MG63 (cell line): ENCODE results near the gene KCNIP3. TPM values are rescaled to one million over a fixed set of nuclear protein-coding genes. Genes with fewer than 3 reads are reported as not detected.

Source experiments
- DNase-seq: peaks from one replicate; pipeline ENCODE4 v3.0.0-alpha.2; 2020
- H3K27me3 ChIP-seq: fragments of 250-450 bp; sonication (Bioruptor Pico); 2 replicates; pipeline ENCODE4 v1.5.1; 2020; ENCODE audit warnings: mild to moderate bottlenecking, moderate library complexity
- H3K36me3 ChIP-seq: fragments of 250-450 bp; sonication (Bioruptor Pico); 2 replicates; pipeline ENCODE4 v1.5.1; 2020; ENCODE audit warnings: mild to moderate bottlenecking, moderate library complexity
- H3K4me3 ChIP-seq: fragments of 250-450 bp; sonication (Bioruptor Pico); 2 replicates; pipeline ENCODE4 v1.5.1; 2020; ENCODE audit warnings: mild to moderate bottlenecking, moderate library complexity
- H3K9me3 ChIP-seq: fragments of 250-450 bp; sonication (Bioruptor Pico); 2 replicates; pipeline ENCODE4 v1.5.1; 2020; ENCODE audit warnings: mild to moderate bottlenecking, moderate library complexity
- total RNA-seq: library from RNA; depleted of rRNA; stranded (reverse); fragments of >200 nt; shearing (Covaris generic); gene quantifications from 2 replicates; pipeline ENCODE4 v1.2.3, GENCODE V29; 2014; ENCODE audit warnings: low replicate concordance

The KCNIP3 gene
- total RNA-seq, 1 experiment from 2014 or later, result 14.1 TPM

DNA sequence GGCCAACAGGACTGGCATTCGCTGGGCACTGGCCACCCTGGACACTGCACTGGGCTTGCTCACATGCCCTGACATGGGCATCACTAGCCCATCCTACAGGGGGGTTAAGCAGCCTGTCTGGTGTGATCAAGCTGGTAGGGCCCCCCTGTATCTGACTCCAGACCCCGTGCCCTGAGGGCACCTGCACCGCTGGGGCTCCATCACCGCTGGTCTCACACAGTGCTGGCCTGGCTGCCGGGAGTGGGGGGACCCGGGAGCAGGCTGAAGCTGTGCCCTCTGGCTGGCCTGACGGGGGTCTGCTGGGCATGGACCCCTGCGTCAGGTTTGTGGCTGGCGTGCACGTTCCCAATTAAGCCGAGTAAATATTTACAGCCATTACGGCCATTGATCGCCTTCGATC lies 32.3 kb downstream of the KCNIP3 start:
- Histone ChIP-seq H3K27me3 (no peaks in the 10 kb centered on the region), H3K4me3 (no peak overlapping the region), H3K36me3 (no peaks in the 10 kb centered on the region), H3K9me3 (no peaks in the 10 kb centered on the region)
- no peak for DNase-seq

DNA sequence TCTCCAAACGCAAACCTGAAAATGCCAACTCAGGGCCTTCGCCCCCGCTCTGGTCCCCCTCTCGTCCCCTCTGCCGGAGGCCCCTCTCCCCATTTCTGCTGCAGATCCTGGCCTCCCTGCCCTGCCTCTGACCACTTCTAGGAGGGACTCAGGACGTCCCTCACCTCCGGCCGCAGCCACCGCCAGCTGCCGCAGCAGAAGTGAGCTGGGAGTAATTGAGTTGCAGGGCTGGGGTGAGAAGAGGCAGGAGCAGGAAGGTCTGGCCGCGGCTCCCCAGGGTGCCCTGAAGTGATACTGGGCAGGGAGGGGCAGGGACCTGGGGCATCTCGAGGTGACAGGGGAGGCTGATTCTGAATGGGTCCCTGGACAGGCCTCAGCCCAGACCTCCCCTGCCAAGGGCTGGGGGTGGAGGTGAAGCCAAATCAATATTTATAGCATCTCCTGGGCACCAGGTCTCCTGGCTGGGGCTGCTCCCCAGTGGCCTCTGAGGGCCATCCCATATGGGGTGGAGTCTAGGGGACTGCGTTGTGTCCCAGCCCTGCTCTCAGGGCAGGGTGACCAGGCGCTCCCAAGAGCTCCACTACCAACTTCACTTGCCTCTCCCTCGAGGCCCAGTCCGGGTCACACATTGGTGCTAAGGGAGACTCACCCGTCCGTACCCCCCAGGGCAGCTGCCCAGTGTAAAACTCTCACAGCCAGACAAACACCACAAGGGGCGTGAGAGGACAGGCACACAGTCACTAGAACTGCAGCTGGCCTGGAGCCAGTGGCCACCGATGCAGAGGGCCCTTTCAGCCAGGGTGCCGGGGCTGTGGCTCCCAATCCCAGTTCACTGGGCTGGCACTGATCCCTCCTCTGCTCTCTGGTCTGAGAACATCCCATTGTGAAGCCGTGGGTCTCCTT lies 33.0 kb downstream of the KCNIP3 start:
- Histone ChIP-seq H3K36me3 (no peaks in the 10 kb centered on the region), H3K27me3 (no peaks in the 10 kb centered on the region), H3K4me3 (no peak overlapping the region), H3K9me3 (no peaks in the 10 kb centered on the region)
- no peak for DNase-seq

DNA sequence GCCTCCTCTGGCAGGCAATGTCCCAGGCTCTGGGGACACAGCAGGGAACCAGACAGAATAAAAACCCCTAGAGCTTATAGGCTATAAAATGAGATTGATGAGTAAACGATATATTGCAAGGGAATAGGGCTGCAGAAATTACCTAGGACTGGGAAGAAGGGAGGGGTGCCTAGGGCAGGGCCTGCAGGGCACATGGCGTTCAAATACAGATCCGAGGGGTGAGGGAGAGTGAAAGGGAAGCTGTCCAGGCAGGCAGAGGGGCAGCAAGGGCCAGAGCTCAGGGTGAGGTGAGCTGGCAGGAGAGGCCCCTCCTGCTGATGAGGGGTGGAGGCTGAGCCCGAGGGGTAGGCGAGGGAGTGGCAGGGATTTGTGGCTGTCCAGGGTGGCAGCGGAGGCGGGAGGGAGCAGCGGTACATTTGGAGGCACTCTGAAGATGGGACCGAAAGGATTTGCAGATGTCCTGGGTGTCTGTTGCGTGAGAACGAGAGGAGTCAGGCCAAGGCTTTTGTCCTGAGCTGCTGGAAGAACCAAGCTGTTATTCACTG lies 33.7 kb downstream of the KCNIP3 start:
- no peak for DNase-seq
- Histone ChIP-seq H3K27me3 (no peaks in the 10 kb centered on the region), H3K36me3 (no peaks in the 10 kb centered on the region), H3K4me3 (no peak overlapping the region), H3K9me3 (no peaks in the 10 kb centered on the region)

DNA sequence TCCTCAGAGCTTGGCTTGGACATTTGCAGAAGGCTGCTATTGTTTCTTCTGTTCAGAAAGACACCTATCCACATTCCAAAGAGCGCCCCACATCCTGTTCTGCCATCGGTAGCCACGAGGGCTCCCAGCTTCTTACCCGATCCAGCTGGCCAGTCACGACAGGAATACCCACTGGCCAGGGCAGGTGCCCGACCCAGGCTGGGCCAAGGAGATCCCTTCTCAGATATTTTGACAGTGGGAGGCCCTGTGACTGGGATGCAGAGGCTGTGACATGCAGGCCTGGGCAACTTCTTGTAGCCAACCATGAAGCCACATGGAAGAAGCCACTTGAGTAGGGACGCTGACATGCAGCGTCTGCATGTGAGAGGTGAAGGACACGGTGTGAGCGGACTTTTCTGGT lies 34.5 kb downstream of the KCNIP3 start:
- no peaks in the 10 kb centered on the region for H3K9me3 ChIP-seq
- DNase-seq, result no peak
- H3K36me3 ChIP-seq, result no peaks in the 10 kb centered on the region
- no peak overlapping the region for H3K4me3 ChIP-seq
- no peaks in the 10 kb centered on the region for H3K27me3 ChIP-seq

DNA sequence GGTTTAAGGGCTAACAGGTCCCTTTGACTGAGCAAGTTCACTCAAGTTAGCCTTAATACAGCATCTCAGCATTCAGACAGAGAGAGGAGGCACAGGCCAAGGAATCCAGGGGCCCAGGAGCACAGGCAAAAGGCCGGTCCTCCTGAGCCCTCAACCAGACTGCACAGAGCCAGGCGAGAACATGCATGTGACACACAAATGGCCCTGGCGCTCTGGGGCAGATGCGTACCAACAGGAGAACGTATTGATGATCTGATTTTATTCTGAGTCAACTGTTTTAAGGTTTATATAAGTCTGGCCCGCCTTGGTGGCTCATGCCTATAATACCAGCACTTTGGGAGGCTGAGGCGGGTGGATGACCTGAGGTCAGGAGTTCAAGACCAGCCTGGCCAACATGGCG lies 34.9 kb downstream of the KCNIP3 start:
- DNase-seq, result no peak
- H3K4me3 ChIP-seq, result no peak overlapping the region
- H3K36me3 ChIP-seq, result no peaks in the 10 kb centered on the region
- no peaks in the 10 kb centered on the region for H3K27me3 ChIP-seq
- H3K9me3 ChIP-seq, result no peaks in the 10 kb centered on the region

DNA sequence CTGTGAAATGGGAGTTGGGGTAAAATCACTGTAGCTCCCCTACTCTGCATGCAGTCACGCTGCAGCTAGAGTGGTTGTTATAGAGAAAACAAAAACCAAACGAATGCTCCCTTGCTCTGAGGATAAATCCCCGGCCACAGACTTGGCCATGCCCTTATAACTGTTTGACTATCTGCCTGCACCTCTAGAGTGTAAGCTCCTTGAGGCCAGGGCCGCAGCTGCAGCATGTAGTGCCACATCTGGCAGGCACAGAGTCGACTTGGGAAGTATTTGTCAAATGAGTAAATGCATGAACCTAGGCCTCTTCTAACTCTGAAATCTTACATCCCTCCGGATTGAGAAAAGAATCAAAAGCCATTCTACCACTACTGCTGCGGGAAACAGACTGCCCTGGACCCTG lies 35.9 kb downstream of the KCNIP3 start:
- no peak overlapping the region for H3K4me3 ChIP-seq
- no peaks in the 10 kb centered on the region for H3K36me3 ChIP-seq
- H3K9me3 ChIP-seq, result no peaks in the 10 kb centered on the region
- no peaks in the 10 kb centered on the region for H3K27me3 ChIP-seq
- no peak for DNase-seq

DNA sequence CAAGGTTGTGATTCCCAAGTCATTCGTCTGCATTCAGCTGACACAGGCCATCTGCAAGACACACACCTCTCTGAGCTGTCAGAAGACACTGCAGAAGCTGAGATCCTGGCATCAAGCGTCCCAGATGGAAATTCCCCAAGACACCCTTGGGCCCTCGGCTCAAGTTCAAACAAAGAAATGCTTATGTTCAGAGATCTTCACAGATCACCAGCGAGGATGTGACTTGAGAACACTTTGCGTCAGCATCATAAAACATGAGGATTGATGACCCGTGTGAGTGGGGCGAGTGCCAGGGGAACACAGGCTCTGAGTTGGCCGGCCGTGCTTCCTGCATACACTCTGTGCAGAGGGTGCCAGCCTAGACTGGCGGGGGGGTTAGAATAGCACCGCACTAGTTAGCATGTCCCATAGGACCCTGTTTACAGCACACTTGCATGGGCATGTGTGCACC lies 36.8 kb downstream of the KCNIP3 start:
- peak; percentile 96 for DNase-seq
- Histone ChIP-seq H3K9me3 (no peaks in the 10 kb centered on the region), H3K4me3 (no peak overlapping the region), H3K27me3 (no peaks in the 10 kb centered on the region), H3K36me3 (no peaks in the 10 kb centered on the region)

DNA sequence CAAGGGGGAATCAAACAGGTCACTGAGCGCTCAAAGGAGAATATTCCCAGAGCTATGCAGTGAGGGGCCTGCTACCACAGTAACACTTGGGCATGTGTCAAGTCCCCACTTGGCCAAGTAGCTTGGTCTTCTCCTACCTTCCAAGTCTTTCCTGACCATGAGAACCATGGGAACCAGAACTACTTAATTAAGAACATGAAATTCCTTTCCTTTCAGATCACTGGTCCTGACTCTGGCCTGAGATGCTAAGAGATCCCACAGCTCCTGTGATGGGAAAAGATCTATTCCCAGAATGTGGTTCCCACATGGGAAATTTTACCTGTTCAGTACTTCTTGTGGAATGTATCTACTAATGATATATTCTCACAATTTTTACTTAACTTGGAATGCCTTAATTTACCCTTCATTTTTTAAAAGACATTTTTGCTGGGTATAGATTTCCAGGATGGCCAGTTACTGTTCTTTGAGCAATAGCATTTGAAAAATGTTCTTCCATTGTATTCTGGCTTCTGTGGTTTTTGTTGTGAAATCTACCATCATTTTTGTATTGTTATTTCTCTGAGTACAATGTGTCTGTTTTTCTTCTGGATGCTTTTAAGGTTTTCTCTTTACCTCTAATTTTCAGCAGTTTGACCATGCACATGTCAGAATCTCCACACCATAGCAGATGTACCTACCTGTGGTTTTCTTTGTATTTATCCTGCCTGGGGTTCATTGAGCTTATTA lies 37.9 kb downstream of the KCNIP3 start:
- Histone ChIP-seq H3K9me3 (no peaks in the 10 kb centered on the region), H3K27me3 (no peaks in the 10 kb centered on the region), H3K36me3 (no peaks in the 10 kb centered on the region), H3K4me3 (no peak overlapping the region)
- no peak for DNase-seq

DNA sequence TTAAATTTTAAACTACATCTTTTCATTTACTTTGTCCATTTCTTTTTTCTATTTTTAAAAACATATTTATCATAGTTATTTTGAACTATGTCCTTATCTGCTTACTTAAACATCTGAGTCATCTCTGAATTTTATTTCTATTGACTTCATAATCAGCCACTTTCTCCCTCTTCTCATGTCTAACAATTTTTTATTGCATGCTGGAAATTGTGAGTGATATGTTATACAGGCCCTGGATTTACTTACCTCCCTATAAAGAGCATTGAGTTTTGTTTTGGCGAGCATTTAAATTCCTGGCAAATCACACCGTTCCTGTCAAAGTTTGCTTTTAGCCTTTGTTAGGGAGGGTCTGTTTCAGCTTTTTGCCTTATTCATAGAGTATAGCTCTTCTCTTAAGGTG lies 39.3 kb downstream of the KCNIP3 start:
- Histone ChIP-seq H3K36me3 (no peaks in the 10 kb centered on the region), H3K27me3 (no peaks in the 10 kb centered on the region), H3K4me3 (no peak overlapping the region), H3K9me3 (no peaks in the 10 kb centered on the region)
- DNase-seq, result no peak

DNA sequence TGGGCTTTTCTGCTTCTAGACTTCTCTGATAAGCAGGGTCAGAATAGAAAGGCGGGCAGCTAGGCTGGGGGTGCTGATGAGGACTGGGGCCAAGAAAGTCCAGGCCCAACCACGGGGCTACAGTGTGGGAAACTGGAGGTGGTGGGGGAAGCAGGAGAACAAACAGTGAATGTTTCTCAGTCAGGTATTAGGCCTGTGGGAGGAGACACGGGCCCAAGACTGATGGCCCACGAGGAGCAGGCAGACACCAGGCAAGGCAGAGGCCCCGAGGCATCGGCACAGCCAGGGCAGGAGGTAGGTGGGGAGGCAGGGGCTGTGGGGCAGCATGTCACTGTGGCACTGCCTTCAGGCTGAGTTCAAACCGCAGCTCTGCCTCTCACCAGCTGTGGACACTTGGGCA lies 40.7 kb downstream of the KCNIP3 start:
- DNase-seq, result no peak
- no peaks in the 10 kb centered on the region for H3K36me3 ChIP-seq

DNA sequence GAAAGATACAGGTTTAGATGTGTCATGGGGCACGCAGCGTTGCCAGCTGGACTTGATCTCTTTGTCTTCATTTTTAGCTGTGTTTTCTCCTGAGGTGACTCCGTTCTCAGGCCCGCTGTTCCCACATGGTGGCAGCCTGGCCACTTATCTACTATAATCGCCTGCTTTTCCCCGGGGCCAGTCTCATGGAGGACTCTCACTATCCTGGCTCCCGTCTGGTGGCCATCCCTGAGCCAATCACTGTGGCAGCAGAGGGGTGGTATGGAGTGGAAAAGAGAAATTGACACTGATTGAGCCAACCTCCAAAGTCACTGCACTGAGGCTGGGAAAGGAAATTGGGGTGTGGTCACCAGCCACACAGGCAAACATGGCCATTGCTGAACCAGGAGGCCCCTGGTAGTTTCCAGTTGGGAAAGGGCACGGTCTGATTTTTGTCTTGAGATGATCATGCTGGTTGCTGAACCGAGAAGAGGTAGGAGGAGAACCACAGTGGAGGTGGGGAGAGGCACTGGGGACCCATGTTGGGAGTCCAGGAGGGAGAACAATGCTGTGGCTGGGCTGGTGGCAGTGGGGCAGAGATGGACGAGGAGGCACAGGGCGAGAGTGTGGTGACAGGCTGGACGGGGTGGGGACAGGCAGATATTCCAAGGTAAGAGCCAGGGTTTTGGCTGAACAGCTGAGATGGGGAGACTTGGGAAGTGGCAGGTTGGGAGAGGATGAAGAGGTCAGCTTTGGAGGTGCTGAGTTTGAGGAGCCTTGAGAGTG lies 45.6 kb downstream of the KCNIP3 start:
- Histone ChIP-seq H3K27me3 (no peaks in the 10 kb centered on the region), H3K36me3 (no peaks in the 10 kb centered on the region), H3K4me3 (no peak overlapping the region), H3K9me3 (no peaks in the 10 kb centered on the region)
- DNase-seq, result no peak

More for the DNA sequence above, 40.7 kb downstream of the KCNIP3 start:
- no peaks in the 10 kb centered on the region for H3K27me3 ChIP-seq
- H3K4me3 ChIP-seq, result no peak overlapping the region
- no peaks in the 10 kb centered on the region for H3K9me3 ChIP-seq

DNA sequence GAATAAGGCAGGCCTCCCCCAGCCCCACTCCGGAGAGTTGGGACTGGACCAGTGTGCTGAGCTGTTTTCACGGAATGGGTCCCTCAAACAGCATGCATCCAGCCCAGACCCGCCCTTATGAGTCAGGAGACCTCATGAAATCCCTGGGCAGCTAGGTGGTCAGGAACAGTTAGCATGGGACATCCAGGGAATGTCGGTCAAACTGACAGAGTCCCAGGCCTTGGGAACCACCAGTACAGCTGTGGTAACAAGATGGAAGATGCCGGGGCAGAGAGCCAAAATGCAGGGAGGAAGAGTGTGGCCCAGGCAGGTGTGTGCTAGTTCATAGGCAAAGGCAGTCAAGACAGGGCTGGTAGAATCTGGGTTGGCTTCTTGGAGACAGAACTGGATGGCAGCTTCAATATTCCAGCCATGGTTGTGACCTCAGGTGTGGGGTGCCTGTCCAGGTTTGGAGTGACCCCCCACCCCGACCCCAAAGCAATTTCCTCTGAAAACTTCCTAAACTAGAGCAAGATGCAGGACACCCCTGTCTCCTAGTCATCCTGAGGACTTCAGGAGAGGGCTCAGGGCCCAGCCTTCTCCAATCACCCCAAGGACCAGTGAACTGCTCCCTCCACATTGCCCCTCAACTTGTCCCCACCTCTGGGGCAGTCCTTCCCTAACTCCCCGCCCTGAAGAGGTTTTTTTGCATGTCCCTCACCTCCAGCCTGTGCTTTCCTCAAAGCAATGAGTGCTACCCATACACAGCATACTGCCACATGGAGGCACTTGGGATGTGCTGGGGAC lies 46.5 kb downstream of the KCNIP3 start:
- H3K36me3 ChIP-seq, result no peaks in the 10 kb centered on the region
- no peak for DNase-seq
- no peaks in the 10 kb centered on the region for H3K9me3 ChIP-seq
- no peak overlapping the region for H3K4me3 ChIP-seq
- no peaks in the 10 kb centered on the region for H3K27me3 ChIP-seq

DNA sequence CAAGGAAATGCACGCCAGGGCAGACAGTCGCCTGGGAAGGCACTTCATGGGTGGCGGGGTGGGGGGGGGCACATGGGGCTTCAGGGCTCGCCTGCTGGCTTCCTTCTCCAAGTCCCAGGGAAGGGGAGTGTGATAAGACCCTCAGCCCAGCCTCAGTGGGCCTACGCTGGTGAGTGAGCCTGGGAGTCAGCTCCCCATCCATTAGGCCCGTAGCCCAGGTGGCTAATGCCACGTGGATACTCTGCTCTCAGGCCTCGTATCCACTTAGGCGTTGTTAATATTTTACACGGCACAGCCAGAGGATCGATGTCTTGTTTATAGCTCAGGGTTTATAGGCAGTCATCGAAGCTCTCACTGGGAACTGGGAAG lies 47.1 kb downstream of the KCNIP3 start:
- DNase-seq, result no peak
- Histone ChIP-seq H3K36me3 (no peaks in the 10 kb centered on the region), H3K27me3 (no peaks in the 10 kb centered on the region)

DNA sequence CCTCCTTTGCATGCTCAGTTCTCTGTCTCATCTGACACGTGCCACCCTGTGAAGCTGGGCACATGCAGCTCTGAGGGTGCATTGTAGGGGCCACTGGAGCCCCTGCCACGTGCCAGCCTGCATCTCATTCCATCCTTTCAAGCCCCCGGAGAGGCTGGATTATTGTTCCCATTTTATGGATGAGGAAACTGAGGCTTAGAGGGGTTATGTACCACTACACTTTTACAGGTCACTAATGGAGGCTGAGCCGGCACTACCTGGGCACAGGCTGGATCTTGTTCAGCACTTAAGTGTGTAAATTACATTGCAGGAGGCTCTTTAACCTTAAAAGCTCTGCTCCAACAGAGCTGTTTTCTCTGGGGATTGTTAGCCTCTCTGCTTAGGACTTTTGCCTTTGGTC lies 47.5 kb downstream of the KCNIP3 start:
- no peaks in the 10 kb centered on the region for H3K36me3 ChIP-seq
- H3K9me3 ChIP-seq, result no peaks in the 10 kb centered on the region
- no peaks in the 10 kb centered on the region for H3K27me3 ChIP-seq
- no peak for DNase-seq
- H3K4me3 ChIP-seq, result no peak overlapping the region

More for the DNA sequence above, 47.1 kb downstream of the KCNIP3 start:
- Histone ChIP-seq H3K4me3 (no peak overlapping the region), H3K9me3 (no peaks in the 10 kb centered on the region)

DNA sequence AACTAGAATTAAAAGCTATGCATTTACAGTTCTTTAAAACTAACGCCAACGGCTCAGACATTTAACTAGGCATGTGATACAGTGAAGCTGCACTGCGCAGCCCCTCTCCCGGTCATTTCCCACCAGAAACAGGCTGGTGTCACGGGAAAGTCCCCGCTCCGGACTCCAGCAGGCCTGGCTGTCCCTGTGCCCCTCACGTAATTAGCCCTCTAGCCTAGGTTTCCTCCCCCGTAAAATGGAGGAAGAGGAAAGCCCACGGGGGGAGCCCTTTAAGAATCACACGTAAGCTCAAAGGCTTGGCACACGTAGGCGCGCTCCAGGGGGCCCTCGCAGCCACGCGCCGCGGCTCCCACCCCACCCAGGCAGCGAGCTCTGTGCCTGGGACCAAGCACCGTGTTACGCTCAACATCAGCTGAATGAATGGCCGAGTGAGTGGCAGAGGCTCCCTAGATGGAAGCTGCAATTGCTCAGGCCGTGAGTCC lies 48.0 kb downstream of the KCNIP3 start:
- Histone ChIP-seq H3K36me3 (no peaks in the 10 kb centered on the region), H3K9me3 (no peaks in the 10 kb centered on the region), H3K4me3 (peak overlapping the region; percentile 61), H3K27me3 (no peaks in the 10 kb centered on the region)
- DNase-seq, result no peak

DNA sequence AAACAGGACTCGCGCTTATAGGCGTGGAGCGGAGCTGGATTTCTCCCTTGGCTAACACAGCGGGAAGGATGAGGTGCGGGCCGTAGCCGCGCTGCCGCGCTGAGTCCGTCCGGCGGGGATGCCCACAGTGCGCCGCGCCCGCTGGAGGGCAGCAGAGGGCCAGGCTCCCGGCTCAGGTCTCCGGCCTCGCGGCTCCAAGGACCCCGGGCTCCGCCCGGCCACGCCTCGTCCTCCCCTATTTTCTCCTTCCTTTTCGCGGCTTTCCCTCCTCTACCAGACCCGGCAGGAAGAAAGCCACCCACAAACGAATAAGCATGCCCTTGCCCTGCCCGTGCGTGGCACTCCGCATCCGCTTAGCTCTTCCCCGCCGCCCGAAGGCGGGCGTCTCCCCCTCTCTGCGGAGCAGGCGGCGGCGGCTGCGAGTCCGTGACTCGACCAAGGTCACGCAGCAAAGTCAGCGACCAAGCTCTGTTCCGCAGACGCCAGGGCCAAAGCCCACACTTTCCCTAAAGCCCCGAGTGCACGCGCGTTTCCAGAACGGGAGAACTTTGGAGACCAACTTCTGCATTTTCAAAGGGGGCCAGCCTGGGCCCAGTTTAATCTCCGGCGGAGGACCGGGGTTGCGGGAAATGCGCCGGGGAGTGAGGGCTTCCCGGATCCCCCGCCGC lies 48.5 kb downstream of the KCNIP3 start:
- peak; percentile 90 for DNase-seq
- Histone ChIP-seq H3K36me3 (no peaks in the 10 kb centered on the region), H3K4me3 (peak overlapping the region; percentile 61), H3K9me3 (no peaks in the 10 kb centered on the region), H3K27me3 (no peaks in the 10 kb centered on the region)
